IMR-90 (cell line): Measurements from ENCODE around the gene HECW1. TPM values are rescaled to one million over a fixed set of nuclear protein-coding genes. Genes with fewer than 3 reads are reported as not detected.

Experiments used
- ATAC-seq: fragments of 200-7000 bp; cut with Tn5 transposase; 2 replicates; pipeline ENCODE4 v1.9.1; 2020; ENCODE audit warnings: low read depth, mild to moderate bottlenecking, moderate library complexity
- BruUV-seq: library from RNA; stranded (reverse); fragments of 400-500 nt; replicated peaks from 2 replicates; lab custom pipeline; 2021; lab: Mats Ljungman, UMichigan
- CTCF ChIA-PET: fragments of 300-600 bp; formaldehyde crosslinking; extraction: SDS; loops from one replicate; lab custom pipeline; 2021; ENCODE audit warnings: antibody characterized with exemption; lab: Yijun Ruan, JAX
- POLR2A ChIA-PET: fragments of 300-600 bp; sonication (Branson Sonifier 250); formaldehyde crosslinking; loops from one replicate; lab custom pipeline; 2022; ENCODE audit warnings: antibody characterized with exemption; ENCODE audit not compliant: unreplicated experiment; lab: Charles Lee
- DNase-seq: peaks from one replicate; pipeline ENCODE4 v3.0.0; 2013
- H2AFZ ChIP-seq: replicated peaks from 2 replicates; pipeline ENCODE3; 2013; ENCODE audit warnings: low read length, mild to moderate bottlenecking; ENCODE audit not compliant: poor library complexity
- H2AK5ac ChIP-seq: 2 replicates; pipeline ENCODE4 v1.6.1; 2013; ENCODE audit warnings: low read depth, low read length, inconsistent platforms
- H2AK9ac ChIP-seq: replicated peaks from 2 replicates; pipeline ENCODE3; 2013; ENCODE audit warnings: mild to moderate bottlenecking, low read depth, low read length, moderate library complexity; ENCODE audit not compliant: poor library complexity
- H2BK120ac ChIP-seq: 2 replicates; pipeline ENCODE4 v1.6.1; 2013; ENCODE audit warnings: low read depth, low read length, inconsistent platforms
- H2BK15ac ChIP-seq: 3 replicates; pipeline ENCODE4 v1.6.1; 2013; ENCODE audit warnings: low read depth, low read length, inconsistent platforms
- H2BK20ac ChIP-seq: 2 replicates; pipeline ENCODE4 v1.6.1; 2013; ENCODE audit warnings: low read depth, mild to moderate bottlenecking, inconsistent platforms, low read length, moderate library complexity
- H2BK5ac ChIP-seq: 2 replicates; pipeline ENCODE4 v1.6.1; 2013; ENCODE audit warnings: mild to moderate bottlenecking, low read depth, low read length, inconsistent platforms; ENCODE audit not compliant: poor library complexity, severe bottlenecking
- H3K14ac ChIP-seq: replicated peaks from 2 replicates; pipeline ENCODE4 v1.6.1; 2013; ENCODE audit warnings: low read depth, low read length, inconsistent platforms
- H3K18ac ChIP-seq: 2 replicates; pipeline ENCODE4 v1.6.1; 2013; ENCODE audit warnings: low read depth, low read length, control low read depth
- H3K23ac ChIP-seq: 2 replicates; pipeline ENCODE4 v1.6.1; 2013; ENCODE audit warnings: low read depth, low read length, inconsistent platforms
- H3K27ac ChIP-seq: 2 replicates; pipeline ENCODE4 v1.5.1; 2013; ENCODE audit warnings: mild to moderate bottlenecking, control low read depth, low read length; ENCODE audit not compliant: insufficient read depth
- H3K27me3 ChIP-seq: 2 replicates; pipeline ENCODE4 v1.6.1; 2013; ENCODE audit warnings: low read length; ENCODE audit not compliant: control insufficient read depth, insufficient read depth
- H3K36me3 ChIP-seq: 2 replicates; pipeline ENCODE4 v1.6.1; 2013; ENCODE audit warnings: low read length, mixed read lengths; ENCODE audit not compliant: control insufficient read depth, insufficient read depth
- H3K4ac ChIP-seq: 2 replicates; pipeline ENCODE4 v1.6.1; 2013; ENCODE audit warnings: low read depth, low read length, inconsistent platforms
- H3K4me1 ChIP-seq: 2 replicates; pipeline ENCODE4 v1.6.1; 2013; ENCODE audit warnings: low read length, mixed read lengths; ENCODE audit not compliant: control insufficient read depth, insufficient read depth
- H3K4me2 ChIP-seq: 2 replicates; pipeline ENCODE4 v1.6.1; 2013; ENCODE audit warnings: low read depth, mild to moderate bottlenecking, control low read depth, low read length, moderate library complexity
- H3K4me3 ChIP-seq: 2 replicates; pipeline ENCODE4 v1.5.1; 2013; ENCODE audit warnings: low read depth, mild to moderate bottlenecking, control low read depth, low read length, moderate library complexity; ENCODE audit not compliant: insufficient read depth
- H3K56ac ChIP-seq: 2 replicates; pipeline ENCODE4 v1.6.1; 2013; ENCODE audit warnings: low read length, inconsistent platforms; ENCODE audit not compliant: insufficient read depth; ENCODE audit errors: extremely low read depth
- H3K79me1 ChIP-seq, 2 experiments: 2 replicates each; pipeline ENCODE4 v1.6.1; 2013; ENCODE audit warnings: low read length in 2 of 2, inconsistent platforms in 1 of 2, low read depth in 1 of 2
- H3K9ac ChIP-seq: 2 replicates; pipeline ENCODE4 v1.6.1; 2013; ENCODE audit warnings: low read depth, low read length, control low read depth
- H3K9me1 ChIP-seq: 2 replicates; pipeline ENCODE4 v1.6.1; 2013; ENCODE audit warnings: low read length, inconsistent platforms; ENCODE audit not compliant: insufficient read depth
- H3K9me3 ChIP-seq: 2 replicates; pipeline ENCODE4 v1.6.1; 2013; ENCODE audit warnings: low read length; ENCODE audit not compliant: control insufficient read depth, insufficient read depth
- H4K20me1 ChIP-seq: 2 replicates; pipeline ENCODE4 v1.6.1; 2013; ENCODE audit warnings: low read length, inconsistent platforms; ENCODE audit not compliant: insufficient read depth
- H4K5ac ChIP-seq: 2 replicates; pipeline ENCODE4 v1.6.1; 2013; ENCODE audit warnings: mild to moderate bottlenecking, low read depth, low read length, control low read depth
- H4K8ac ChIP-seq, 2 experiments: 2 replicates each; pipeline ENCODE4 v1.6.1; 2013; ENCODE audit warnings: low read depth in 2 of 2, low read length in 2 of 2, control low read depth in 1 of 2, inconsistent platforms in 1 of 2
- H4K91ac ChIP-seq: 2 replicates; pipeline ENCODE4 v1.6.1; 2013; ENCODE audit warnings: low read depth, low read length, inconsistent platforms; ENCODE audit not compliant: insufficient read depth
- BHLHE40 ChIP-seq: fragments of 150-350 bp; IDR thresholded peaks from 2 replicates; pipeline ENCODE4 v1.6.1; 2016; ENCODE audit warnings: mild to moderate bottlenecking, low read depth, low read length
- MXI1 ChIP-seq: IDR thresholded peaks from 2 replicates; pipeline ENCODE4 v1.6.1; 2012; ENCODE audit warnings: low read depth, mild to moderate bottlenecking, low read length, moderate library complexity, borderline replicate concordance
- NFE2L2 ChIP-seq: fragments of 150-350 bp; IDR thresholded peaks from 2 replicates; pipeline ENCODE4 v1.6.1; 2016; ENCODE audit warnings: low read depth, mild to moderate bottlenecking, low read length
- WGBS, 2 experiments: methylation state at CpG; one replicate each; pipeline versions ENCODE4 v1.1.5 to v1.1.7; 2013; ENCODE audit warnings: missing lambda C conversion rate in 2 of 2; ENCODE audit not compliant: insufficient read length in 1 of 2; ENCODE audit errors: extremely low coverage in 2 of 2; 5-methylcytosine and 5-hydroxymethylcytosine counted together
- dilution Hi-C: fragments of 300-500 bp; cut with HindIII; formaldehyde crosslinking; loops from one replicate; pipeline ENCODE4 v1.14.3; 2018; ENCODE audit warnings: low sequenced_read_pairs; ENCODE audit not compliant: unreplicated experiment
- in situ Hi-C: fragments of 300-500 bp; cut with MboI; formaldehyde crosslinking; loops from 3 replicates; pipeline ENCODE4 v1.14.3; 2019; ENCODE audit warnings: low sequenced_read_pairs, inconsistent platforms, mixed read lengths
- intact Hi-C: fragments of 100-400 bp; cut with micrococcal nuclease; formaldehyde crosslinking; loops from 2 replicates; pipeline ENCODE4 v1.10.0; 2022
- polyA plus RNA-seq, 3 experiments: library from polyadenylated mRNA; depleted of rRNA; stranded (reverse); fragments of >200 nt; gene quantifications; 2 replicates each; pipeline ENCODE4 v1.2.3, GENCODE V29; 2012; ENCODE audit warnings: low replicate concordance in 1 of 3
- total RNA-seq: library from RNA; depleted of rRNA; stranded (reverse); fragments of >200 nt; gene quantifications from 2 replicates; pipeline ENCODE4 v1.2.3, GENCODE V29; 2012

Gene HECW1
- total and polyA plus RNA-seq, 2 of the 4 experiments (the other 2 are of a cell fraction): 0.56 to 1.3 TPM

DNA sequence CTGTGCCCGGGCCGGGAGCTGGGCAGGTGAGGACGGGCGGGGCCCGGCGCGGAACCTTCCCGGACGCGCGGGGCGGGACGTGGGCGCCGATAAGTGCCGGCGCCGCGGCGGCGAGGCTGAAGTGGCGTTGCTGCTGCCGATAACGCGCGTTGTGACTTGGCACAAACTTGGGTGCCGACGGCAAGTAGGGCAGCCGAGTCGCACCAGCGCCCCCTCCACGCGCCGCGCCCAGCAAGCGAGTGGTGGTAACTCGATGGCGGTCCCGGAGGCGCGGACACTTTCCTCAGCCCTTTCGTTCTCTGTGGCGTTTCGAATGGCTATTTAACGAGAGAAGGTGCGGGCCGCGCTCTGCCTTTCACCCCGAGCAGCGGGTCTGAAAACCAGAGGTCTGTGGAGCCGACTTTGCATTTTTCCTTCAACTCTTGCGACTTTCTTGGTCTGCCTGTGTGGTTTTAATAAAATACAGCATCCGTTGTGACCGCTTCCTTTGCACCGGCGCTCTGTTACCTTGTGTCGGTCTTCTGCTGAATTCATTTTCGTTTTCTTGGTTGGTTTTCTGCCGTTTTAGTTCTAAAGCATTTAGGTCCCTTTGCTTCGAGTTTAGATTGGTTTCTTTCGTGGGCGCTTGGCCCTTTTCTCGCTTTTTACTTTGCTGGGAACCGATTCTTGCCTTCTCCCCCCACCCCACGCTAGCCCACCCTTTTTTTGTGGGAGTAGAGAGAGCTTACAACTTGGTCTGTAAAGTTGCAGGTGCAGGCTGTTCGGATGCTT lies 471.2 kb downstream of the HECW1 start:
- Histone ChIP-seq H3K14ac (peak overlapping the region; percentile 62), H3K4ac (peak overlapping the region; percentile 57), H4K91ac (peak overlapping the region; percentile 22; the same call in 1 of the 2 replicates), H3K9me3 (no peaks in the 10 kb centered on the region), H3K4me1 (peaks cover 2% of the 10 kb centered on the region), H2AK9ac (peak overlapping the region; percentile 91), H3K4me3 (peak overlapping the region; percentile 91), H3K18ac (peak overlapping the region; percentile 58), H3K56ac (peak overlapping the region; percentile 89), H2BK15ac (0 out of 3 replicates have a peak overlapping the region, but pooled peaks have one; percentile 26), H4K8ac (peak overlapping the region in 1 of 2 experiments; percentile 31; a peak in 1 of 4 replicates), H3K9ac (peak overlapping the region; percentile 54), H4K5ac (peak overlapping the region; percentile 3; the same call in 1 of the 2 replicates), H3K4me2 (peak overlapping the region; percentile 76), H2AK5ac (peak overlapping the region; percentile 27), H2BK5ac (peak overlapping the region; percentile 65), H3K27ac (peak overlapping the region; percentile 78), H3K27me3 (peaks cover 2% of the 10 kb centered on the region; the same call in 1 of the 2 replicates), H3K36me3 (no peaks in the 10 kb centered on the region), H2AFZ (peak overlapping the region; percentile 87), H2BK20ac (no peak overlapping the region), H2BK120ac (peak overlapping the region; percentile 29), H4K20me1 (peaks cover 50% of the 10 kb centered on the region), H3K9me1 (0 out of 2 replicates have a peak, but pooled peaks cover 3% of the 10 kb centered on the region), H3K79me1 (peaks cover 0 to 18% of the 10 kb centered on the region in 2 experiments; a peak in 2 of 4 replicates), H3K23ac (peak overlapping the region; percentile 80)
- peak; percentile 46 for DNase-seq
- BruUV-seq: no TSS peak
- 3% methylated on average over 41 of the region's 66 CpGs; no CpG with 5 or more reads in 1 of the 2 experiments for WGBS, 2 experiments
- intact Hi-C loops (loop anchor here (1.0 to 10.0 kb wide), 4 partner anchors 117 to 649 kb away; partner anchors contain the start of genes MRPL32 and PSMA2), dilution Hi-C loops (no loop called here), in situ Hi-C loops (loop anchor here (5.0 kb wide), 2 partner anchors 119 to 254 kb away; no protein-coding TSS in a partner anchor)
- ATAC-seq: peak; percentile 16
- CTCF ChIA-PET: interaction anchor here (0.6 to 2.7 kb wide), 43 partner anchors 9 to 695 kb away, joined by 3 to 104 read pairs (median 5); no protein-coding TSS in a partner anchor
- TF ChIP-seq MXI1 (peak; percentile 77), BHLHE40 (peak; percentile 16; the same call in 1 of the 2 replicates), NFE2L2 (no peak)
- POLR2A ChIA-PET: interaction anchor here (0.6 to 1.3 kb wide), 4 partner anchors 35 to 116 kb away, joined by 4 to 23 read pairs (median 10); no protein-coding TSS in a partner anchor
